ENCODE data around the gene ESR1. TPM values are rescaled to one million over a fixed set of nuclear protein-coding genes. Genes with fewer than 3 reads are reported as not detected.

Gene ESR1
- total RNA-seq, 1 donor from 2014 or later: not detected

- Mint-ChIP-seq H3K4me1 (peaks cover 16% of the 10 kb centered on the region), H3K9me3 (no peaks in the 10 kb centered on the region), H3K36me3 (no peaks in the 10 kb centered on the region), H3K4me3 (peak overlapping the region; percentile 67), H3K27ac (peak overlapping the region; percentile 43), H3K27me3 (ENCODE audit: low read depth) (peaks cover 15% of the 10 kb centered on the region)
- DNase-seq (ENCODE audit: low spot score in 2 of 2, unreplicated experiment in 2 of 2): peak; percentile 57 to 77
- TF ChIP-seq CTCF (IDR thresholded peaks at IDR 0.05; ENCODE audit: unreplicated experiment): peak; percentile 12
These were observed 43.4 kb upstream of the ESR1 start for GRCh38 chr6:151763938-151764680.

GRCh38 chr6:151765444-151765886 lies 42.0 kb upstream of the ESR1 start:
- H3K9me3 Mint-ChIP-seq: no peaks in the 10 kb centered on the region
- peak; percentile 79 for TF ChIP-seq CTCF (IDR thresholded peaks at IDR 0.05; ENCODE audit: unreplicated experiment)
- no peak for DNase-seq (ENCODE audit: low spot score in 2 of 2, unreplicated experiment in 2 of 2)
- peaks cover 16% of the 10 kb centered on the region for H3K4me1 Mint-ChIP-seq
- H3K4me3 Mint-ChIP-seq: no peak overlapping the region
- H3K36me3 Mint-ChIP-seq: no peaks in the 10 kb centered on the region
- H3K27ac Mint-ChIP-seq: no peak overlapping the region
- H3K27me3 Mint-ChIP-seq (ENCODE audit: low read depth): peaks cover 22% of the 10 kb centered on the region

GRCh38 chr6:151772446-151772845 lies 35.0 kb upstream of the ESR1 start:
- Mint-ChIP-seq H3K27ac (no peak overlapping the region), H3K4me1 (no peaks in the 10 kb centered on the region), H3K9me3 (no peaks in the 10 kb centered on the region), H3K27me3 (ENCODE audit: low read depth) (peaks cover 55% of the 10 kb centered on the region), H3K36me3 (no peaks in the 10 kb centered on the region), H3K4me3 (no peak overlapping the region)
- no peak for DNase-seq (ENCODE audit: low spot score in 2 of 2, unreplicated experiment in 2 of 2)
- TF ChIP-seq CTCF (IDR thresholded peaks at IDR 0.05; ENCODE audit: unreplicated experiment): no peak

- H3K9me3 Mint-ChIP-seq: no peaks in the 10 kb centered on the region
- H3K27ac Mint-ChIP-seq: no peak overlapping the region
- no peaks in the 10 kb centered on the region for H3K4me1 Mint-ChIP-seq
- H3K27me3 Mint-ChIP-seq (ENCODE audit: low read depth): peaks cover 47% of the 10 kb centered on the region
- no peak overlapping the region for H3K4me3 Mint-ChIP-seq
- TF ChIP-seq CTCF (IDR thresholded peaks at IDR 0.05; ENCODE audit: unreplicated experiment): no peak
- DNase-seq (ENCODE audit: low spot score in 2 of 2, unreplicated experiment in 2 of 2): no peak
- H3K36me3 Mint-ChIP-seq: no peaks in the 10 kb centered on the region
These were observed 34.1 kb upstream of the ESR1 start for GRCh38 chr6:151773382-151773781.

GRCh38 chr6:151782560-151782959 lies 24.9 kb upstream of the ESR1 start:
- Mint-ChIP-seq H3K36me3 (no peaks in the 10 kb centered on the region), H3K9me3 (peaks cover 6% of the 10 kb centered on the region), H3K4me3 (no peak overlapping the region), H3K27me3 (ENCODE audit: low read depth) (peaks cover 12% of the 10 kb centered on the region), H3K4me1 (no peaks in the 10 kb centered on the region), H3K27ac (no peak overlapping the region)
- TF ChIP-seq CTCF (IDR thresholded peaks at IDR 0.05; ENCODE audit: unreplicated experiment): no peak
- no peak for DNase-seq (ENCODE audit: low spot score in 2 of 2, unreplicated experiment in 2 of 2)
